ENCODE measurements around the gene DENND6B.
A peak's percentile ranks its signal among the peaks of the same experiment; 100 is the strongest.

The DENND6B gene

GRCh38 chr22:50339945-50340879 is 13.4 kb upstream of the DENND6B start:
- no peaks in the 10 kb centered on the region for H3K9me2 ChIP-seq (ENCODE audit: low read depth, low read length)
- H2AFZ ChIP-seq (ENCODE audit: low read length), result no peak overlapping the region
- H3K27ac ChIP-seq (ENCODE audit: low read depth, low read length, poor library complexity, severe bottlenecking), result peak overlapping the region; percentile 50
- TF ChIP-seq, protein P1, sequence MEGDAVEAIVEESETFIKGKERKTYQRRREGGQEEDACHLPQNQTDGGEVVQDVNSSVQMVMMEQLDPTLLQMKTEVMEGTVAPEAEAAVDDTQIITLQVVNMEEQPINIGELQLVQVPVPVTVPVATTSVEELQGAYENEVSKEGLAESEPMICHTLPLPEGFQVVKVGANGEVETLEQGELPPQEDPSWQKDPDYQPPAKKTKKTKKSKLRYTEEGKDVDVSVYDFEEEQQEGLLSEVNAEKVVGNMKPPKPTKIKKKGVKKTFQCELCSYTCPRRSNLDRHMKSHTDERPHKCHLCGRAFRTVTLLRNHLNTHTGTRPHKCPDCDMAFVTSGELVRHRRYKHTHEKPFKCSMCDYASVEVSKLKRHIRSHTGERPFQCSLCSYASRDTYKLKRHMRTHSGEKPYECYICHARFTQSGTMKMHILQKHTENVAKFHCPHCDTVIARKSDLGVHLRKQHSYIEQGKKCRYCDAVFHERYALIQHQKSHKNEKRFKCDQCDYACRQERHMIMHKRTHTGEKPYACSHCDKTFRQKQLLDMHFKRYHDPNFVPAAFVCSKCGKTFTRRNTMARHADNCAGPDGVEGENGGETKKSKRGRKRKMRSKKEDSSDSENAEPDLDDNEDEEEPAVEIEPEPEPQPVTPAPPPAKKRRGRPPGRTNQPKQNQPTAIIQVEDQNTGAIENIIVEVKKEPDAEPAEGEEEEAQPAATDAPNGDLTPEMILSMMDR (IDR thresholded peaks at IDR 0.05; ENCODE audit: low read length), result no peak
- TF ChIP-seq EZH2 (IDR thresholded peaks at IDR 0.05; ENCODE audit: borderline replicate concordance, low read length), result no peak
- H3K9me3 ChIP-seq (ENCODE audit: low read length), result no peaks in the 10 kb centered on the region
- peaks cover 12% of the 10 kb centered on the region for H3K4me1 ChIP-seq (ENCODE audit: insufficient read depth, low read length, severe bottlenecking)
- H3K79me2 ChIP-seq (ENCODE audit: insufficient read depth, low read length), result no peaks in the 10 kb centered on the region; the same call in 1 of the 2 replicates
- peaks cover 5% of the 10 kb centered on the region; the same call in 1 of the 2 replicates for H3F3A ChIP-seq (ENCODE audit: insufficient read depth, low read length)
- no peaks in the 10 kb centered on the region for H4K20me1 ChIP-seq (ENCODE audit: insufficient read depth, low read length)
- H3K4me3 ChIP-seq (ENCODE audit: low read depth, low read length, poor library complexity, severe bottlenecking), result no peak overlapping the region
- H3K4me2 ChIP-seq (ENCODE audit: low read length), result no peak overlapping the region
- H3K36me3 ChIP-seq (ENCODE audit: insufficient read depth, low read length), result no peaks in the 10 kb centered on the region
- H3K27me3 ChIP-seq (ENCODE audit: insufficient read depth, low read length), result no peaks in the 10 kb centered on the region
- H3K9ac ChIP-seq (ENCODE audit: low read length), result no peak overlapping the region

DNA sequence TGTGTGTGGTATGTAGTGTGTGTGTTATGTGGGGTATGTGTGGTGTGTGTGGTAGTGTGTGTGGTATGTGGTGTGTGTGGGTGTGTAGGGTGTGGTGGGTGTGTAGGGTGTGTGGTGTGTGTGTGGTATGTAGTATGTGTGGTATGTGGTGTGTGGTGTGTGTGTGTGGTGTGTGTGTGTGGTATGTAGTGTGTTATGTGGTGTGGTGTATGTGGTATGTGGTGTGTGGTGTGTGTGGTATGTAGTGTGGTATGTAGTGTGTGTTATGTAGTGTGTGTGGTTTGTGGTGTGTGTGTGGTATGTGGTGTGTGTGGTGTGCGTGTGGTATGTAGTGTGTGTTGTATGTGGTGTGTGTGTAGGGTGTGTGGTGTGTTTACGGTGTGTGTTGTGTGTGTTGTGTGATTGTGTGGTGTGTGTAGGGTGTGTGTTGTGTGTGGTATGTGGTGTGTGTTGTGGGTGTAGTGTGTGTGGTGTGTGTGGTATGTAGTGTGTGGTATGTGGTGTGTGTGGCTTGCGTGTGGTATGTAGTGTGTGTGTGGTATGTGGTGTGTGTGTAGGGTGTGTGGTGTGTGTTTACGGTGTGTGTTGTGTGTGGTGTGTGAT is 12.1 kb upstream of the DENND6B start:
- Histone ChIP-seq H3K9me2 (ENCODE audit: low read depth, low read length) (no peaks in the 10 kb centered on the region), H3K79me2 (ENCODE audit: insufficient read depth, low read length) (no peaks in the 10 kb centered on the region; the same call in 1 of the 2 replicates), H2AFZ (ENCODE audit: low read length) (no peak overlapping the region), H3K27me3 (ENCODE audit: insufficient read depth, low read length) (no peaks in the 10 kb centered on the region), H3K9ac (ENCODE audit: low read length) (no peak overlapping the region), H3K36me3 (ENCODE audit: insufficient read depth, low read length) (no peaks in the 10 kb centered on the region), H3K27ac (ENCODE audit: low read depth, low read length, poor library complexity, severe bottlenecking) (no peak overlapping the region), H3K4me1 (ENCODE audit: insufficient read depth, low read length, severe bottlenecking) (peaks cover 23% of the 10 kb centered on the region), H3F3A (ENCODE audit: insufficient read depth, low read length) (peaks cover 5% of the 10 kb centered on the region; the same call in 1 of the 2 replicates), H3K9me3 (ENCODE audit: low read length) (no peaks in the 10 kb centered on the region), H4K20me1 (ENCODE audit: insufficient read depth, low read length) (no peaks in the 10 kb centered on the region), H3K4me3 (ENCODE audit: low read depth, low read length, poor library complexity, severe bottlenecking) (no peak overlapping the region), H3K4me2 (ENCODE audit: low read length) (no peak overlapping the region)
- TF ChIP-seq, protein P1 (IDR thresholded peaks at IDR 0.05; ENCODE audit: low read length), result no peak
- TF ChIP-seq EZH2 (IDR thresholded peaks at IDR 0.05; ENCODE audit: borderline replicate concordance, low read length), result no peak

DNA sequence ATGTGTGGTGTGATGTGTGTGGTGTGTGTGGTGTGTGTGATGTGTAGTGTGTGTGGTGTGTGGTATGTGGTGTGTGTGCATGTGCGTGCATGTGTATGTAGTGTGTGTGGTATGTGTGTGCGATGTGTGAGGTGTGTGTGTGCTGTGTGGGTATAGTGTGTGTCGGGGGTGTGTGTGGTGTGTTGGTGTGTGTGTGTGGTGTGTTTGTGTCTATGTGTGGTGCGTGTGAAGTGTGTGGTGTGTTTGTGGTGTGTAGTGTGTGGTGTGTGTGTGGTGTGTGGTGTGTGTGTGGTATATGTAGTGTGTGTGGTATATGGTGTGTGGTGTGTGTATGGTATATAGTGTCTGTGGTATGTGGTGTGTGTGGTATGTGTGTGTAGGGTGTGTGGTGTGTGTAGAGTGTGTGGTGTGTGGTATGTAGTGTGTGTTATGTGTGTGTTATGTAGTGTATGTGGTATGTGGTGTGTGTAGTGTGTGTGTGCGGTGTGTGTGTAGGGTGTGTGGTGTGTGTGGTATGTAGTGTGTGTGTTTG is 11.3 kb upstream of the DENND6B start:
- Histone ChIP-seq H3K9ac (ENCODE audit: low read length) (no peak overlapping the region), H3K4me3 (ENCODE audit: low read depth, low read length, poor library complexity, severe bottlenecking) (no peak overlapping the region), H3K36me3 (ENCODE audit: insufficient read depth, low read length) (no peaks in the 10 kb centered on the region), H3K4me2 (ENCODE audit: low read length) (no peak overlapping the region), H3K27ac (ENCODE audit: low read depth, low read length, poor library complexity, severe bottlenecking) (no peak overlapping the region), H3K4me1 (ENCODE audit: insufficient read depth, low read length, severe bottlenecking) (peaks cover 31% of the 10 kb centered on the region), H3K27me3 (ENCODE audit: insufficient read depth, low read length) (no peaks in the 10 kb centered on the region), H3F3A (ENCODE audit: insufficient read depth, low read length) (peaks cover 12% of the 10 kb centered on the region), H3K79me2 (ENCODE audit: insufficient read depth, low read length) (no peaks in the 10 kb centered on the region), H2AFZ (ENCODE audit: low read length) (no peak overlapping the region), H3K9me3 (ENCODE audit: low read length) (no peaks in the 10 kb centered on the region), H4K20me1 (ENCODE audit: insufficient read depth, low read length) (no peaks in the 10 kb centered on the region), H3K9me2 (ENCODE audit: low read depth, low read length) (no peaks in the 10 kb centered on the region)
- TF ChIP-seq, protein P1 (IDR thresholded peaks at IDR 0.05; ENCODE audit: low read length), result no peak
- no peak for TF ChIP-seq EZH2 (IDR thresholded peaks at IDR 0.05; ENCODE audit: borderline replicate concordance, low read length)
